ENCODE measurements around the gene CTAG1B. TPM values are rescaled to one million over a fixed set of nuclear protein-coding genes. Genes with fewer than 3 reads are reported as not detected.

CTAG1B gene
- total RNA-seq, 1 donor from 2014 or later, result not detected

GRCh38 chrX:154658957-154659356 lies 39.9 kb upstream of the CTAG1B start:
- Histone ChIP-seq H3K4me3 (no peak overlapping the region), H3K79me2 (ENCODE audit: low read depth) (no peaks in the 10 kb centered on the region), H3K27me3 (no peaks in the 10 kb centered on the region), H3K4me1 (no peaks in the 10 kb centered on the region), H3K4me2 (no peak overlapping the region), H2AFZ (replicated peaks) (no peak overlapping the region), H4K20me1 (ENCODE audit: low read depth) (no peaks in the 10 kb centered on the region), H3F3A (ENCODE audit: low read depth) (no peaks in the 10 kb centered on the region), H3K27ac (no peak overlapping the region), H3K36me3 (no peaks in the 10 kb centered on the region), H3K9me3 (ENCODE audit: low read depth) (no peaks in the 10 kb centered on the region), H3K9ac (no peak overlapping the region)
- Mint-ChIP-seq H3K27ac (no peak overlapping the region), H3K9me3 (peaks cover 33% of the 10 kb centered on the region), H3K36me3 (no peaks in the 10 kb centered on the region), H3K27me3 (ENCODE audit: insufficient read depth, low read depth) (peaks cover 2% of the 10 kb centered on the region), H3K4me3 (no peak overlapping the region), H3K4me1 (no peaks in the 10 kb centered on the region)
- no peak for DNase-seq (ENCODE audit: low spot score)
- TF ChIP-seq EZH2phosphoT487 (IDR thresholded peaks at IDR 0.05), result no peak
- no peak for TF ChIP-seq EZH2 (IDR thresholded peaks at IDR 0.05)
- TF ChIP-seq, protein P1, sequence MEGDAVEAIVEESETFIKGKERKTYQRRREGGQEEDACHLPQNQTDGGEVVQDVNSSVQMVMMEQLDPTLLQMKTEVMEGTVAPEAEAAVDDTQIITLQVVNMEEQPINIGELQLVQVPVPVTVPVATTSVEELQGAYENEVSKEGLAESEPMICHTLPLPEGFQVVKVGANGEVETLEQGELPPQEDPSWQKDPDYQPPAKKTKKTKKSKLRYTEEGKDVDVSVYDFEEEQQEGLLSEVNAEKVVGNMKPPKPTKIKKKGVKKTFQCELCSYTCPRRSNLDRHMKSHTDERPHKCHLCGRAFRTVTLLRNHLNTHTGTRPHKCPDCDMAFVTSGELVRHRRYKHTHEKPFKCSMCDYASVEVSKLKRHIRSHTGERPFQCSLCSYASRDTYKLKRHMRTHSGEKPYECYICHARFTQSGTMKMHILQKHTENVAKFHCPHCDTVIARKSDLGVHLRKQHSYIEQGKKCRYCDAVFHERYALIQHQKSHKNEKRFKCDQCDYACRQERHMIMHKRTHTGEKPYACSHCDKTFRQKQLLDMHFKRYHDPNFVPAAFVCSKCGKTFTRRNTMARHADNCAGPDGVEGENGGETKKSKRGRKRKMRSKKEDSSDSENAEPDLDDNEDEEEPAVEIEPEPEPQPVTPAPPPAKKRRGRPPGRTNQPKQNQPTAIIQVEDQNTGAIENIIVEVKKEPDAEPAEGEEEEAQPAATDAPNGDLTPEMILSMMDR (IDR thresholded peaks at IDR 0.05), result no peak

- Mint-ChIP-seq H3K4me3 (no peak overlapping the region), H3K9me3 (peaks cover 28% of the 10 kb centered on the region), H3K27me3 (ENCODE audit: insufficient read depth, low read depth) (peaks cover 2% of the 10 kb centered on the region), H3K27ac (no peak overlapping the region), H3K4me1 (no peaks in the 10 kb centered on the region), H3K36me3 (no peaks in the 10 kb centered on the region)
- H2AFZ ChIP-seq (replicated peaks), result no peak overlapping the region
- no peaks in the 10 kb centered on the region for H3K9me3 ChIP-seq (ENCODE audit: low read depth)
- TF ChIP-seq EZH2 (IDR thresholded peaks at IDR 0.05) (no peak), EZH2phosphoT487 (IDR thresholded peaks at IDR 0.05) (no peak)
- TF ChIP-seq, protein P1 (IDR thresholded peaks at IDR 0.05), result no peak
- H3K27me3 ChIP-seq, result no peaks in the 10 kb centered on the region
- no peak for DNase-seq (ENCODE audit: low spot score)
- no peaks in the 10 kb centered on the region for H3K4me1 ChIP-seq
- no peaks in the 10 kb centered on the region for H3K36me3 ChIP-seq
- no peak overlapping the region for H3K9ac ChIP-seq
- no peak overlapping the region for H3K4me3 ChIP-seq
- H3K27ac ChIP-seq, result no peak overlapping the region
- no peaks in the 10 kb centered on the region for H3K79me2 ChIP-seq (ENCODE audit: low read depth)
- no peaks in the 10 kb centered on the region for H4K20me1 ChIP-seq (ENCODE audit: low read depth)
- no peak overlapping the region for H3K4me2 ChIP-seq
- no peaks in the 10 kb centered on the region for H3F3A ChIP-seq (ENCODE audit: low read depth)
These were observed 39.1 kb upstream of the CTAG1B start for GRCh38 chrX:154658187-154658586.

DNA sequence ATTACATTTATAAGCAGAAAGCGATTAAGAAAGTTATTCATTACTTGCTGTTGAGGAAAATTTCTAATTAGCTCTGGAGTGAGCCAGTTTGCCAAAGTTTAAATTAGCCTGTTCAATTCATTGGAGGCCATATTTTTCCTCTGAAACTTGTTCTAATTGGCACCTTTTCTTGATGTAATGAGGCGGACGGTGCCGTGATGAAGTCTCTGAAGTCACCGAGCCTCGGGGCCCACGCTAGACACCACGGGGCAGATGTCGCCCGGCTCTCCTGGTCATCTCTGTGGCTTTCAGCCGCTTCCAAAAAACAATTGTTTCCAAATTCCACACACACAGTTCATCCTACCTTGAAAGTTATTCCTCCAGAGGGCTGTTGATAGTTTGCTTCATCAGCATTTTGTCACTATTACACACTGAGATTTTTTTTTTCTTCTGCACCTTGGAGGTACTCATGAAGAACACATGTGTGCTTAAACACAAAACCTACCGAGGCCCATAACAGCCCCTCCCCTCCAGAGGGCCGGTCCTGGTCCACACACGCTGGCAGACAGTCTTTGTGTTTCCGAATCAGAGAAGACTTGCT lies 38.2 kb upstream of the CTAG1B start:
- no peaks in the 10 kb centered on the region for H3K9me3 ChIP-seq (ENCODE audit: low read depth)
- H3K4me2 ChIP-seq, result no peak overlapping the region
- Mint-ChIP-seq H3K4me3 (no peak overlapping the region), H3K9me3 (peaks cover 23% of the 10 kb centered on the region), H3K27me3 (ENCODE audit: insufficient read depth, low read depth) (peaks cover 2% of the 10 kb centered on the region), H3K36me3 (no peaks in the 10 kb centered on the region), H3K4me1 (no peaks in the 10 kb centered on the region), H3K27ac (no peak overlapping the region)
- H3F3A ChIP-seq (ENCODE audit: low read depth), result no peaks in the 10 kb centered on the region
- H3K27me3 ChIP-seq, result no peaks in the 10 kb centered on the region
- no peaks in the 10 kb centered on the region for H3K4me1 ChIP-seq
- DNase-seq (ENCODE audit: low spot score), result no peak
- no peak overlapping the region for H2AFZ ChIP-seq (replicated peaks)
- H3K4me3 ChIP-seq, result no peak overlapping the region
- H3K27ac ChIP-seq, result no peak overlapping the region
- H3K9ac ChIP-seq, result no peak overlapping the region
- H4K20me1 ChIP-seq (ENCODE audit: low read depth), result no peaks in the 10 kb centered on the region
- H3K36me3 ChIP-seq, result no peaks in the 10 kb centered on the region
- TF ChIP-seq, protein P1 (IDR thresholded peaks at IDR 0.05), result no peak
- TF ChIP-seq EZH2phosphoT487 (IDR thresholded peaks at IDR 0.05), result no peak
- H3K79me2 ChIP-seq (ENCODE audit: low read depth), result no peaks in the 10 kb centered on the region
